KOPT-K1 (cell line): Measurements from ENCODE around the gene PGAM5.

ENCODE experiments used
- H3K27ac ChIP-seq: fragments of 200-600 bp; sonication (generic); 2 replicates; pipeline ENCODE4 v1.5.1; 2016; ENCODE audit warnings: antibody characterized with exemption, mild to moderate bottlenecking, low read depth, low read length; ENCODE audit not compliant: poor library complexity, severe bottlenecking
- H3K36me3 ChIP-seq: fragments of 200-600 bp; sonication (generic); 2 replicates; pipeline ENCODE4 v1.5.1; 2017; ENCODE audit warnings: antibody characterized with exemption, mild to moderate bottlenecking, low read length, moderate library complexity; ENCODE audit not compliant: insufficient read depth
- H3K9me3 ChIP-seq: fragments of 200-600 bp; sonication (generic); 2 replicates; pipeline ENCODE4 v1.5.1; 2017; ENCODE audit warnings: antibody characterized with exemption, low read length, mild to moderate bottlenecking; ENCODE audit not compliant: insufficient read depth, poor library complexity, severe bottlenecking

Gene PGAM5

GRCh38 chr12:132724506-132725241 is 14.0 kb downstream of the PGAM5 start:
- Histone ChIP-seq H3K9me3 (no peaks in the 10 kb centered on the region), H3K27ac (no peak overlapping the region), H3K36me3 (peaks cover 97% of the 10 kb centered on the region)

DNA sequence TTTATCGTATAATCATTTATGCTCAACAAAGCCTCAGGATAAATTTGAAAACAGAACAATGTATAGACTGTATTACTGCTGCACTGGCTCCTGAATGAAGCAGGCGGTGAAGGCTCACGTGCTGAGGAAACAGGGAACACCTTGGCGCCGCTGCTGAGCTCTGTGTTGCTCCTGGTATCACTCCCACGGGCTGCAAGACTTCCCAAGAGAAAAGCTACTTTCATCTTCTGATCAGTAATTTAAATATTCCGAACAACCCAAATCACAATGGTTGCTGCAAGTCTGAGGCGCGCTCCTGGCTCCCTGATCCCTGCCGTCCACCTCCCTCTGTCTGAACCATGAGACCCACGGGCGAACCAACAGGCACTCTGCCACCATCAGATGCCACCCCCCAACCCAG is 15.7 kb downstream of the PGAM5 start:
- Histone ChIP-seq H3K27ac (no peak overlapping the region), H3K9me3 (no peaks in the 10 kb centered on the region), H3K36me3 (peaks cover 97% of the 10 kb centered on the region)

DNA sequence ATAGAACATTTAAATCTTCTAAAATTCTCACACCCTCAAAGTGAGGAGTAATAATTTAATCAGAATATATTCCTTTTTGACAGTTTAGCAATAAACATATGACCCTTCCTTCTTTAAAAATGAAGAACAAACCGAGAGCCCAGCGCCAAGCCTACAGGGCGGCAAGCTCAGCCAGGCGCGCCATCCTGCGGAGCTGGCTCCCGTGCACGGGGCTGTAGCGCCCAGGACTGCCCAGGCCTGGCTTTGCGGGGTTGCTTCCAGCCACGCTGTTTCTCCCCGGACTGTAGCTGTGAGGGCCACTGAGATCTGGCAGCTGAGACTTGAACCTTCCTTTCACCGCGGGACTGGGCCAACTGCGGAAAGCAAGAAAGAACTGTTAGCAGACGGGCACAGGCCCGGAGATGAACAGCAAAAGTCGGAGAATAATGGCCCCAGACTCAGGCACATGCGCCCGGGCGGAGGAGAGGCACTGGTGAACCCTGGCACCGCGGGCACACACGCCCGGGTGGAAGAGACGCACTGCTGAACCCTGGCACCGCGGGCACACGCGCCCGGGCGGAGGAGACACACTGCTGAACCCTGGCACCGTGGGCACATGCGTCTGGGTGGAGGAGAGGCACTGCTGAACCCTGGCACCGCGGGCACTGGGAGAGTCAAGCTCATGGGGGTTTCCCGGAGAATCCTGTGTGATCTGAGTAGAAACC is 16.6 kb downstream of the PGAM5 start:
- H3K9me3 ChIP-seq: no peaks in the 10 kb centered on the region
- H3K27ac ChIP-seq: no peak overlapping the region
- peaks cover 97% of the 10 kb centered on the region for H3K36me3 ChIP-seq

DNA sequence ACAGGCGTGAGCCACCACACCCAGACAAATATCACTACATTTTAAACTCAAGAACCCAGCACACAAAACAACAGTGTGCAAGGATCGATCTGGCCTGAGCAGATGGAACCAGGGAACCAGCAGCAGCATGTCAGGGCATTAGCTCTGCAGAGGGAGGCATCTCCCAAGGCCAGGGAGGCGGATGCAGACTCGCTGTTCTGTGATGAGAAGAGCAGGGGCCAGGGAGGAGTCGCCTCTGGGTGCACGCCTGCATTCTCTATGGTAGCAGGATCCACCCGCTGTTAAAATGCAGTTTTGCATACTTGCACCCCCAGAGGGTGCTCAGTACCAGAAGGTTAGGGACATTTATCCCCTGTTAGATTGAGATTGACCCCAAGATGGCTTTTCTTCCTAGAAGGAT is 17.9 kb downstream of the PGAM5 start:
- Histone ChIP-seq H3K27ac (no peak overlapping the region), H3K36me3 (peaks cover 97% of the 10 kb centered on the region), H3K9me3 (no peaks in the 10 kb centered on the region)

DNA sequence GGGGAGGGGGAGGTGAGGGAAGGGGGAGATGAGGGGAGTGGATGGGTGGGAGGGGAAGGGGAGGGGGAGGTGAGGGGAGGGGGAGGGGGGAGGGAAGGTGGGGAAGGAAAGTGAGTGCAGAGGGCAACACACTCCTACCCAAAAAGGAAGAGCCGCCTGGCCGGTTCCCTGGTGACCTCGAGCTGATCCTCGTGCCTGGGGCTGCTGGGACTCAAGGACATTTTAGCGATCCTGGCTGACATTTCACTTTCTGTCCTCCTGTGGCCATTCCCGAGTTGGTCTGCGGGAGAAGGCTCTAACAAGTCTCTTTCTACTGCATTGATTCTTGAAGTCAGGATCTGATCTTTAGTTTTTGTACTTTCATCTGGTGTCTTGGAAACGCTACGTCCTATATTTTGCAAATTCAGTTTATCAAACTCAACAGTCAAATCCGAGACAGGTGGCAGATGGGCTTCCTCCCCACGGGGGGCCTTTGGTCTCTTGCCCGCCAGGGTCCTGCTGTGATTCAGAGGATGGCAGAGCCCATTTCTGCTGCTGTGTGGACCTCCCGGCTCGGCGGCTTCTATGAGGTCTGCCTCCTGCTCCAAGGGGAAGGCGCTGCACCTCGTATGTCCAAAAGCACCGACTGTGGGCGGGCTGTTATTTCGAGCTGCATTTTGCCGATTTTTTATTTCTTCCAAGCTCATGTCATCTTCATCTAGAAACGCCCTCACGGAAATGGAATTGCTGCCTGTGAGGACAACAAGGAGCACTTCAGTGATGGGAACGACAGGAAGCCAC is 19.1 kb downstream of the PGAM5 start:
- no peak overlapping the region for H3K27ac ChIP-seq
- H3K9me3 ChIP-seq: no peaks in the 10 kb centered on the region
- H3K36me3 ChIP-seq: peaks cover 97% of the 10 kb centered on the region

- peaks cover 97% of the 10 kb centered on the region for H3K36me3 ChIP-seq
- H3K9me3 ChIP-seq: no peaks in the 10 kb centered on the region
- no peak overlapping the region for H3K27ac ChIP-seq
These were observed 19.7 kb downstream of the PGAM5 start for GRCh38 chr12:132730353-132730752.

DNA sequence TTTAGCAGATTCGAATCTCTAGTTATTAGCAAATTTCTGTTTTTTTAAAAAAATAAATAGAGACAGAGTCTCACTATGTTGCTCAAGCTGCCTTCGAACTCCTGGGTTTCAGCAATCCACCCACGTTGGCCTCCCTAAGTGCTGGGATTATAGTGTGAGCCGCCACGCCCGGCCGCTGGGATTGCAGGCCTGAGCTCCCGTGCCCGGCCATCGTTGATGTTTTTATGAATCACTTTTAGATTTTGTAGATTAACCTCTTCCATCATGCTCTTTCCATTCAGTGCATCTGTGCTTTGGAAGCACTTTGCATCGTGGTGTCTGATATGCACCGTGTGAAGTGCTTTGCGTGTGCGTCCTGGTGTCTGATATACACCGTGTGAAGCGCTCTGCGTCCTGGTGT is 20.9 kb downstream of the PGAM5 start:
- Histone ChIP-seq H3K27ac (no peak overlapping the region), H3K36me3 (peaks cover 97% of the 10 kb centered on the region), H3K9me3 (no peaks in the 10 kb centered on the region)

GRCh38 chr12:132734206-132734605 is 23.6 kb downstream of the PGAM5 start:
- H3K27ac ChIP-seq: no peak overlapping the region
- peaks cover 98% of the 10 kb centered on the region for H3K36me3 ChIP-seq
- no peaks in the 10 kb centered on the region for H3K9me3 ChIP-seq

GRCh38 chr12:132735496-132735895 is 24.9 kb downstream of the PGAM5 start:
- peaks cover 100% of the 10 kb centered on the region for H3K36me3 ChIP-seq
- H3K27ac ChIP-seq: no peak overlapping the region
- no peaks in the 10 kb centered on the region for H3K9me3 ChIP-seq

DNA sequence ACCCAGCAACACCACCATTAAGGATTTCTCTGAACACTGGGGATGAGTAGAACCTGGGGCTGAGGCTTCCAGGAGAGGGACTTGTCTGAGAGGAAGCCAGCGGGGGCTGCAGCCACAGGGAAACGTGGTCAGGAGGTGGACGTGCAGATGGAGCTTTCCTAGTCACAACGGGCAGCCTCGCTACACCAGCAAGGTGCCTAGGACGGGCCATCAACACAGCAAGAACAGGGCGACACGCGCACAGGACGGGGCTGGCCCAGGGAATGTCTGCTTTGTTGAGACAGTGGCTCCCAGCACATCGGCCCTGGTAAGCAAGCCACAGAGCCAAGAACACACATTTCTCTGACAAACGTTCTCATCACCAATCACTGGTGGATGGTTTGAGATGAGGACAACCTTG is 25.7 kb downstream of the PGAM5 start:
- peaks cover 100% of the 10 kb centered on the region for H3K36me3 ChIP-seq
- no peak overlapping the region for H3K27ac ChIP-seq

DNA sequence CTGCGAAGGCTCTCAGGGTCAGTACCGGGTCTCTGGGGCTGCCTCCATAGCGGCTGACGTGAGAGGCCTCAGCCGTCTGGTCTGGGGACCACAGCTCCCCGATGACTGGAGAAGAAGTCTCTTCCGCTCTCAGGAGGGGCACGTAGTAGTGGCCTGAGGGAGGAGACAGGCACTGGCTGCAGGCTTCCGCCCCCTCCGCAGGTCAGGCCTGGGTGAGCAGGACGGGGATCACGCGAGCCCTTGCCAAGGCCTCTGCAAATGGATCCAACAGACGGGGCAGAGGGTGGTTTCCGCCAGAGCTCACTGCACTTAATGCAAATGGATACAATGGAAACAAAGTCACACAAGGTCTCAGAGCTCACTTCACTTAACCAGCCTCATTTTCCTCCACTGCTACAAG is 26.3 kb downstream of the PGAM5 start:
- Histone ChIP-seq H3K36me3 (peaks cover 100% of the 10 kb centered on the region), H3K27ac (no peak overlapping the region), H3K9me3 (no peaks in the 10 kb centered on the region)

More for the DNA sequence above, 25.7 kb downstream of the PGAM5 start:
- H3K9me3 ChIP-seq: no peaks in the 10 kb centered on the region

GRCh38 chr12:132739600-132740312 is 29.1 kb downstream of the PGAM5 start:
- H3K36me3 ChIP-seq: peaks cover 100% of the 10 kb centered on the region
- H3K27ac ChIP-seq: no peak overlapping the region
- H3K9me3 ChIP-seq: no peaks in the 10 kb centered on the region

GRCh38 chr12:132740313-132740646 is 29.6 kb downstream of the PGAM5 start:
- Histone ChIP-seq H3K27ac (no peak overlapping the region), H3K36me3 (peaks cover 100% of the 10 kb centered on the region)

DNA sequence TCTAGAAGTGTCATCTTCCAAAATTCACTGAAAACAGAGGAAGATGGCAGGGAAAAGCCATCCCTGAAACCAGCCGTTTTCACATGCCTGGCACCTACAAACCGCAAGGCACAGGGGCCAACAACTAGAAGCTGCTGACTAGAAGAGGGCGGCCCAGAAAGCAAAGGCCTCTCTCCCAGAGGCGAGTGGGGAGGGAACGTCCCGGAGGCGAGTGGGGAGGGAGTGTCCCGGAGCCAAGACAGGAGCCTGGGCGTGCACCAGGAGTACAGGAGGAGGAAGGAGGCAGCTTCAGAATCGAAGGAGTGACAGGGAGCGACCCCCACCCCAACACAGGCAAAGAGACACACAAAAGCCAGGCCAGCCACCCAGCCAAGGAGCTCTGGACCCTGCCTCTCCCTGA is 30.0 kb downstream of the PGAM5 start:
- Histone ChIP-seq H3K27ac (no peak overlapping the region), H3K9me3 (no peaks in the 10 kb centered on the region), H3K36me3 (peaks cover 100% of the 10 kb centered on the region)

More at GRCh38 chr12:132740313-132740646, 29.6 kb downstream of the PGAM5 start:
- H3K9me3 ChIP-seq: no peaks in the 10 kb centered on the region

DNA sequence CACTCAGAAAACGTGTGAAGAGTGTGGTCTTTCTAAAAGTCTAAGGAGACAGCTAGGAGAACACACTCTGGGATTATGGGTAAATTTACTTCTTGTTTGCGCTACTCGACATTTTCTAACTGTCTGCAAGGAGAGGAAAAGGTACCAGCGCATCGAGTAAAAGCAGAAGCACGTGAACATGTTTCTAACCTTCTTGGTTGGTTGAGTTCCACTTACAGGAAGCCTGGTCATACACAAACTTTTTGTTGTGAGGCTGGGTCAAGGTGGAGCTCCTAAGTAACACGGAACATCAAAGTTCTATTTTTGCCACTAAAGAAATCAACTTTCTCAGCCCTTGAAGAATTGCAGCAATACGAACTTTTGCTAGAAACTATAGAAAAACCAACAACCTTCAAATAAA is 31.0 kb downstream of the PGAM5 start:
- Histone ChIP-seq H3K36me3 (peaks cover 100% of the 10 kb centered on the region), H3K27ac (no peak overlapping the region), H3K9me3 (no peaks in the 10 kb centered on the region)
